IMR-90 (cell line): Measurements from ENCODE around the gene STX2.

Source experiments
- CEBPB ChIP-seq: IDR thresholded peaks from 2 replicates; pipeline ENCODE4 v1.6.1; 2012; ENCODE audit warnings: low read depth, low read length, improper control_type of control experiment
- CHD1 ChIP-seq: IDR thresholded peaks from 2 replicates; pipeline ENCODE4 v1.6.1; 2012; ENCODE audit warnings: low read depth, low read length, improper control_type of control experiment
- CTCF ChIP-seq: conservative IDR thresholded peaks from 2 replicates; pipeline ENCODE4 v1.5.1; 2012; ENCODE audit warnings: mild to moderate bottlenecking, low read depth, low read length, improper control_type of control experiment
- ELK1 ChIP-seq: fragments of 150-350 bp; IDR thresholded peaks from 2 replicates; pipeline ENCODE4 v1.6.1; 2016; ENCODE audit warnings: low read depth, mild to moderate bottlenecking, low read length, moderate library complexity, borderline replicate concordance
- MAFK ChIP-seq: IDR thresholded peaks from 2 replicates; pipeline ENCODE4 v1.6.1; 2012; ENCODE audit warnings: low read depth, low read length, improper control_type of control experiment
- MXI1 ChIP-seq: IDR thresholded peaks from 2 replicates; pipeline ENCODE4 v1.6.1; 2012; ENCODE audit warnings: low read depth, mild to moderate bottlenecking, low read length, moderate library complexity, borderline replicate concordance
- NFE2L2 ChIP-seq: fragments of 150-350 bp; IDR thresholded peaks from 2 replicates; pipeline ENCODE4 v1.6.1; 2016; ENCODE audit warnings: low read depth, mild to moderate bottlenecking, low read length
- POLR2A ChIP-seq: IDR thresholded peaks from 2 replicates; pipeline ENCODE4 v1.6.1; 2012; ENCODE audit warnings: mild to moderate bottlenecking, low read depth, low read length
- RAD21 ChIP-seq: IDR thresholded peaks from 2 replicates; pipeline ENCODE4 v1.6.1; 2012; ENCODE audit warnings: low read length, improper control_type of control experiment
- RCOR1 ChIP-seq: IDR thresholded peaks from 2 replicates; pipeline ENCODE4 v1.6.1; 2012; ENCODE audit warnings: mild to moderate bottlenecking, low read length, improper control_type of control experiment; ENCODE audit not compliant: insufficient replicate concordance
- RFX5 ChIP-seq: IDR thresholded peaks from 2 replicates; pipeline ENCODE4 v1.8.0; 2012; ENCODE audit warnings: low read depth, mild to moderate bottlenecking, low read length, moderate library complexity
- SMC3 ChIP-seq: fragments of 150-350 bp; IDR thresholded peaks from 2 replicates; pipeline ENCODE4 v1.6.1; 2016; ENCODE audit warnings: low read depth, mild to moderate bottlenecking, antibody characterized with exemption, low read length, moderate library complexity
- USF2 ChIP-seq: fragments of 150-350 bp; IDR thresholded peaks from 2 replicates; pipeline ENCODE4 v1.6.1; 2017; ENCODE audit warnings: mild to moderate bottlenecking, antibody characterized with exemption, low read length, low read depth

GRCh38 chr12:130818272-130818634 is 20.8 kb downstream of the STX2 start:
- TF ChIP-seq CTCF (no peak), SMC3 (no peak), POLR2A (no peak), NFE2L2 (no peak), RFX5 (no peak), RAD21 (no peak), MXI1 (no peak), MAFK (no peak), RCOR1 (no peak), CHD1 (no peak), CEBPB (no peak), USF2 (no peak), ELK1 (no peak)
